Measurements from ENCODE around the gene CCDC157. TPM values are rescaled to one million over a fixed set of nuclear protein-coding genes. Genes with fewer than 3 reads are reported as not detected.
A peak's percentile ranks its signal among the peaks of the same experiment; 100 is the strongest.

The CCDC157 gene
- polyA plus RNA-seq, 1 of the 3 experiments (the other 2 are of a cell fraction): 5.8 TPM

GRCh38 chr22:30383061-30383460 is 26.3 kb downstream of the CCDC157 start:
- whole genome bisulfite sequencing (ENCODE audit: low lambda C conversion rate): 80% methylated on average over 1 of the region's 3 CpGs
- Histone ChIP-seq H3K4me2 (no peak overlapping the region), H2AFZ (ENCODE audit: low read depth) (no peak overlapping the region), H3K9me2 (no peaks in the 10 kb centered on the region), H3F3A (replicated peaks; ENCODE audit: insufficient read depth) (no peaks in the 10 kb centered on the region), H3K4me1 (ENCODE audit: control insufficient read depth in 1 of 2, insufficient read depth in 2 of 2, low read depth in 1 of 2, low read length in 1 of 2) (peaks cover 4 to 12% of the 10 kb centered on the region in 2 experiments; a peak in 3 of 4 replicates), H3K79me2 (ENCODE audit: insufficient read depth) (peaks cover 14% of the 10 kb centered on the region), H3K36me3 (replicated peaks in 1 of 2; ENCODE audit: control insufficient read depth in 1 of 2, insufficient read depth in 2 of 2, low read length in 1 of 2) (peaks cover 0 to 41% of the 10 kb centered on the region in 2 experiments), H3K9me3 (no peaks in the 10 kb centered on the region), H3K9ac (no peak overlapping the region), H3K4me3 (ENCODE audit: low read depth in 2 of 2, low read length in 1 of 2) (no peak overlapping the region), H3K27ac (ENCODE audit: low read depth in 2 of 2, low read length in 1 of 2) (no peak overlapping the region), H4K20me1 (ENCODE audit: insufficient read depth) (no peaks in the 10 kb centered on the region), H3K27me3 (ENCODE audit: insufficient read depth) (no peaks in the 10 kb centered on the region)
- DNase-seq: no peak
- POLR2A ChIA-PET: interaction anchor here (0.6 kb wide), 1 partner anchor 42 kb away, joined by 3 read pairs; the partner anchor contains the start of gene MTFP1
- CTCF ChIA-PET: interaction anchor here (0.6 to 1.4 kb wide), 4 partner anchors 10 to 133 kb away, joined by 3 to 6 read pairs (median 4); no protein-coding TSS in a partner anchor
- TF ChIP-seq NRF1 (IDR thresholded peaks at IDR 0.05; ENCODE audit: low read depth, low read length): no peak
- TF ChIP-seq RXRA (IDR thresholded peaks at IDR 0.05; ENCODE audit: borderline replicate concordance, low read depth): no peak
- no peak for TF ChIP-seq NFIC (IDR thresholded peaks at IDR 0.05; ENCODE audit: borderline replicate concordance)
- no peak for TF ChIP-seq EP300 (IDR thresholded peaks at IDR 0.05; ENCODE audit: borderline replicate concordance in 1 of 2, low read depth in 1 of 2, low read length in 1 of 2)
- TF ChIP-seq SMC3 (IDR thresholded peaks at IDR 0.05; ENCODE audit: low read depth, low read length): no peak
- TF ChIP-seq IRF3 (IDR thresholded peaks at IDR 0.05; ENCODE audit: low read depth, low read length): no peak
- no peak for TF ChIP-seq RAD21 (IDR thresholded peaks at IDR 0.05; ENCODE audit: low read length)
- TF ChIP-seq MEF2A (IDR thresholded peaks at IDR 0.05; ENCODE audit: borderline replicate concordance, low read depth): no peak
- TF ChIP-seq CTCF (IDR thresholded peaks at IDR 0.05): no peak
- no peak for TF ChIP-seq USF1 (IDR thresholded peaks at IDR 0.05; ENCODE audit: borderline replicate concordance, low read depth)
- no peak for TF ChIP-seq TEAD4 (IDR thresholded peaks at IDR 0.05; ENCODE audit: borderline replicate concordance, insufficient read depth)
- TF ChIP-seq EZH2phosphoT487 (IDR thresholded peaks at IDR 0.05; ENCODE audit: borderline replicate concordance, low read depth): no peak

- peaks cover 0 to 23% of the 10 kb centered on the region in 2 experiments for H3K36me3 ChIP-seq (replicated peaks in 1 of 2; ENCODE audit: control insufficient read depth in 1 of 2, insufficient read depth in 2 of 2, low read length in 1 of 2)
- no peak overlapping the region for H3K27ac ChIP-seq (ENCODE audit: low read depth in 2 of 2, low read length in 1 of 2)
- peak overlapping the region; percentile 61 to 82; a peak in 3 of 4 replicates for H3K4me3 ChIP-seq (ENCODE audit: low read depth in 2 of 2, low read length in 1 of 2)
- peak overlapping the region; percentile 94 for H3K4me2 ChIP-seq
- WGBS (ENCODE audit: low lambda C conversion rate): 98% methylated on average over 8 of the region's 10 CpGs
- DNase-seq: no peak
- peaks cover 4 to 12% of the 10 kb centered on the region in 2 experiments; a peak in 3 of 4 replicates for H3K4me1 ChIP-seq (ENCODE audit: control insufficient read depth in 1 of 2, insufficient read depth in 2 of 2, low read depth in 1 of 2, low read length in 1 of 2)
- H2AFZ ChIP-seq (ENCODE audit: low read depth): no peak overlapping the region
- H3K9me3 ChIP-seq: no peaks in the 10 kb centered on the region
- H3F3A ChIP-seq (replicated peaks; ENCODE audit: insufficient read depth): no peaks in the 10 kb centered on the region
- H3K9ac ChIP-seq: peak overlapping the region; percentile 60
- CTCF ChIA-PET: interaction anchor here (0.7 to 15.4 kb wide), 9 partner anchors 11 to 265 kb away, joined by 3 to 228 read pairs (median 9); partner anchors contain the start of genes CASTOR1 and SEC14L2
- H3K27me3 ChIP-seq (ENCODE audit: insufficient read depth): no peaks in the 10 kb centered on the region
- peaks cover 14% of the 10 kb centered on the region for H3K79me2 ChIP-seq (ENCODE audit: insufficient read depth)
- H3K9me2 ChIP-seq: no peaks in the 10 kb centered on the region
- no peak for TF ChIP-seq TAF1 (IDR thresholded peaks at IDR 0.05; ENCODE audit: borderline replicate concordance, low read depth, low read length)
- no peak for TF ChIP-seq FOXJ3 (CRISPR knock-in tag; IDR thresholded peaks at IDR 0.05)
- no peaks in the 10 kb centered on the region for H4K20me1 ChIP-seq (ENCODE audit: insufficient read depth)
- POLR2A ChIA-PET: interaction anchor here (0.8 to 1.4 kb wide), 3 partner anchors 11 to 95 kb away, joined by 3 to 6 read pairs (median 5); partner anchors contain the start of genes CCDC157 and SF3A1
These were observed 29.1 kb downstream of the CCDC157 start for GRCh38 chr22:30385942-30386341.
